ENCODE measurements around the gene ULK1.

DNA sequence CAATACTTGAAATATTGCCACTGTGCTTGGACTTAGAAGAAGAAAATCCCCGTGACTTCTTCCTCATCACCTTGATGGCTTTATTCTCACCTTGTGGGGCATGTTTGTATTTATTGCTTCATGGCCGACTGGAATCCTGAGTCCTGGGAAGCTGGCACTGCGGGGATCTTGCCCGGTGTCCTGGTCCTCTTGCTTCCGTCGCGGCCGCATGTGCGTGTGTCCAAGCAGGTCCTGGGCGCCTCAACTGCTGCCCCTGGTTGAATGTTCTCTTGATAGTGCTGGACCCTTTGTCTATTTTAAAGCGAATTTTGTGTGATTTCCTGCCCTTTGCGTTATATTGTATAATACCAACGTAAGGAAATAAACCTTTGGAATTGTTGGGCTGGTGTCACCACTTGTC is 28.4 kb downstream of the ULK1 start:
- TF ChIP-seq POLR2A (IDR thresholded peaks at IDR 0.05; ENCODE audit: low read length), result no peak
- TF ChIP-seq GATA1 (IDR thresholded peaks at IDR 0.05; ENCODE audit: low read depth, low read length), result no peak
